BLaER1 treated with 17β-estradiol and CSF1 and Interleukin-3, amounts not matched to agents 10 nM and 100 nM (cell line): ENCODE data around the gene HEATR1.

Source experiments
- H3K27ac ChIP-seq, 11 experiments: shearing (Covaris generic); formaldehyde crosslinking; 2 replicates each; pipeline ENCODE4 v1.8.1; 2022
- H3K27me3 ChIP-seq, 11 experiments: shearing (Covaris generic); formaldehyde crosslinking; 2 replicates each; pipeline ENCODE4 v1.8.1; 2022
- H3K36me3 ChIP-seq, 11 experiments: shearing (Covaris generic); formaldehyde crosslinking; 2 replicates each; pipeline ENCODE4 v1.8.1; 2022
- H3K4me1 ChIP-seq, 10 experiments: shearing (Covaris generic); formaldehyde crosslinking; 2 replicates each; pipeline ENCODE4 v1.8.1; 2022
- H3K4me2 ChIP-seq, 11 experiments: shearing (Covaris generic); formaldehyde crosslinking; 2 replicates each; pipeline ENCODE4 v1.8.1; 2022
- H3K4me3 ChIP-seq, 10 experiments: shearing (Covaris generic); formaldehyde crosslinking; 2 replicates each; pipeline ENCODE4 v1.8.1; 2022
- H3K9ac ChIP-seq, 11 experiments: shearing (Covaris generic); formaldehyde crosslinking; 2 replicates each; pipeline ENCODE4 v1.8.1; 2022
- H3K9me3 ChIP-seq, 11 experiments: shearing (Covaris generic); formaldehyde crosslinking; replicated peaks in 1 of 11; 2 replicates each; pipeline ENCODE4 v1.8.1; 2022
- H4K20me1 ChIP-seq, 11 experiments: shearing (Covaris generic); formaldehyde crosslinking; 2 replicates each; pipeline ENCODE4 v1.8.1; 2022
- Cebpa-rat ChIP-seq, 11 experiments: shearing (Covaris generic); IDR thresholded peaks; 2 replicates each; pipeline ENCODE4 v1.8.1; 2022

HEATR1 gene

GRCh38 chr1:236603991-236604904, at the start of gene HEATR1:
TSS of gene HEATR1 (minus strand) at chr1:236604516. CDS start at chr1:236604095, 421 bp downstream.
- Histone ChIP-seq H3K9ac (peak within 1 kb of the TSS; percentile 71 to 88 (median 84)), H3K4me3 (peak within 1 kb of the TSS; percentile 76 to 93 (median 82)), H4K20me1 (peaks cover 0 to 40% (median 21%) of the 10 kb centered on the region in 11 experiments; a peak in 10 of 22 replicates), H3K4me1 (peaks cover 17 to 21% (median 18%) of the 10 kb centered on the region in 10 experiments), H3K27me3 (no peaks in the 10 kb centered on the region), H3K9me3 (no peaks in the 10 kb centered on the region), H3K36me3 (peaks cover 34 to 41% (median 39%) of the 10 kb centered on the region in 11 experiments), H3K27ac (peak within 1 kb of the TSS; percentile 67 to 88 (median 75)), H3K4me2 (peak within 1 kb of the TSS; percentile 66 to 97 (median 83))
- TF ChIP-seq Cebpa-rat (IDR thresholded peaks at IDR 0.05): no peak

- Histone ChIP-seq H3K36me3 (no peaks in the 10 kb centered on the region), H3K4me3 (no peak overlapping the region), H3K9me3 (no peaks in the 10 kb centered on the region), H3K4me1 (no peaks in the 10 kb centered on the region), H3K4me2 (no peak overlapping the region), H3K9ac (no peak overlapping the region), H3K27ac (no peak overlapping the region), H3K27me3 (no peaks in the 10 kb centered on the region), H4K20me1 (no peaks in the 10 kb centered on the region; a peak in 1 of 22 replicates)
- no peak for TF ChIP-seq Cebpa-rat (IDR thresholded peaks at IDR 0.05)
Measured at GRCh38 chr1:236645016-236645680, 40.8 kb upstream of the HEATR1 start.

GRCh38 chr1:236642763-236643162, 38.4 kb upstream of the HEATR1 start:
- Histone ChIP-seq H3K9ac (no peak overlapping the region), H3K9me3 (no peaks in the 10 kb centered on the region)
- no peak for TF ChIP-seq Cebpa-rat (IDR thresholded peaks at IDR 0.05)

GRCh38 chr1:236639686-236640085, 35.4 kb upstream of the HEATR1 start:
- Histone ChIP-seq H3K4me2 (no peak overlapping the region), H3K9ac (no peak overlapping the region), H3K27me3 (no peaks in the 10 kb centered on the region), H3K4me3 (no peak overlapping the region), H3K9me3 (no peaks in the 10 kb centered on the region), H3K4me1 (no peaks in the 10 kb centered on the region), H3K27ac (no peak overlapping the region), H4K20me1 (no peaks in the 10 kb centered on the region; a peak in 1 of 22 replicates), H3K36me3 (no peaks in the 10 kb centered on the region)
- TF ChIP-seq Cebpa-rat (IDR thresholded peaks at IDR 0.05): no peak

More at GRCh38 chr1:236642763-236643162, 38.4 kb upstream of the HEATR1 start:
- no peaks in the 10 kb centered on the region for H3K27me3 ChIP-seq
- H3K36me3 ChIP-seq: no peaks in the 10 kb centered on the region
- H4K20me1 ChIP-seq: no peaks in the 10 kb centered on the region; a peak in 1 of 22 replicates
- no peak overlapping the region for H3K4me3 ChIP-seq
- H3K4me2 ChIP-seq: no peak overlapping the region
- H3K27ac ChIP-seq: no peak overlapping the region
- H3K4me1 ChIP-seq: no peaks in the 10 kb centered on the region

- no peak overlapping the region for H3K27ac ChIP-seq
- H3K36me3 ChIP-seq: no peaks in the 10 kb centered on the region
- no peaks in the 10 kb centered on the region for H3K9me3 ChIP-seq
- TF ChIP-seq Cebpa-rat (IDR thresholded peaks at IDR 0.05): no peak
- no peaks in the 10 kb centered on the region for H3K27me3 ChIP-seq
- H3K4me1 ChIP-seq: no peaks in the 10 kb centered on the region
- no peak overlapping the region for H3K9ac ChIP-seq
- H3K4me3 ChIP-seq: no peak overlapping the region
- H3K4me2 ChIP-seq: no peak overlapping the region
- H4K20me1 ChIP-seq: no peaks in the 10 kb centered on the region; a peak in 1 of 22 replicates
Measured at GRCh38 chr1:236638945-236639344, 34.6 kb upstream of the HEATR1 start.

GRCh38 chr1:236636017-236636416, 31.7 kb upstream of the HEATR1 start:
- Histone ChIP-seq H3K4me3 (no peak overlapping the region), H3K9me3 (no peaks in the 10 kb centered on the region), H4K20me1 (no peaks in the 10 kb centered on the region), H3K36me3 (no peaks in the 10 kb centered on the region), H3K4me1 (no peaks in the 10 kb centered on the region), H3K4me2 (no peak overlapping the region), H3K9ac (no peak overlapping the region), H3K27me3 (no peaks in the 10 kb centered on the region), H3K27ac (no peak overlapping the region)
- no peak for TF ChIP-seq Cebpa-rat (IDR thresholded peaks at IDR 0.05)

GRCh38 chr1:236627727-236628408, 23.6 kb upstream of the HEATR1 start:
- H4K20me1 ChIP-seq: no peaks in the 10 kb centered on the region
- no peaks in the 10 kb centered on the region for H3K27me3 ChIP-seq
- H3K4me3 ChIP-seq: no peak overlapping the region
- peaks cover under 1 to 7% (median 5%) of the 10 kb centered on the region in 11 experiments; a peak in 15 of 22 replicates for H3K9me3 ChIP-seq
- H3K4me2 ChIP-seq: no peak overlapping the region
- H3K4me1 ChIP-seq: no peaks in the 10 kb centered on the region
- TF ChIP-seq Cebpa-rat (IDR thresholded peaks at IDR 0.05): no peak
- H3K9ac ChIP-seq: no peak overlapping the region
- H3K36me3 ChIP-seq: no peaks in the 10 kb centered on the region
- H3K27ac ChIP-seq: no peak overlapping the region

GRCh38 chr1:236623371-236624166, 19.3 kb upstream of the HEATR1 start:
- Histone ChIP-seq H3K9ac (no peak overlapping the region), H4K20me1 (no peaks in the 10 kb centered on the region), H3K27ac (no peak overlapping the region), H3K9me3 (peaks cover 11 to 20% (median 17%) of the 10 kb centered on the region in 11 experiments; a peak in 21 of 22 replicates), H3K36me3 (no peaks in the 10 kb centered on the region), H3K4me3 (no peak overlapping the region), H3K4me1 (no peaks in the 10 kb centered on the region), H3K27me3 (no peaks in the 10 kb centered on the region), H3K4me2 (no peak overlapping the region)
- TF ChIP-seq Cebpa-rat (IDR thresholded peaks at IDR 0.05): no peak
